LHCN-M2 (cell line): ENCODE data around the gene PTPRN2. TPM values are rescaled to one million over a fixed set of nuclear protein-coding genes. Genes with fewer than 3 reads are reported as not detected.
"Not testable (repeated sequence)": the region's sequence is repeated elsewhere in the genome, so short reads cannot be mapped to it uniquely, and the experiment has no call there.

Experiments used
- DNase-seq: peaks from one replicate; pipeline ENCODE4 v3.0.0-alpha.2; 2012; ENCODE audit warnings: low read depth
- total RNA-seq: library from RNA; depleted of rRNA; stranded (reverse); fragments of >200 nt; gene quantifications from 2 replicates; pipeline ENCODE4 v1.2.3, GENCODE V29; 2014

The PTPRN2 gene
- total RNA-seq, 1 experiment from 2014 or later, result 0.11 TPM

GRCh38 chr7:158310924-158311666 is 276.5 kb downstream of the PTPRN2 start:
- no peak for DNase-seq

- DNase-seq, result no peak
These were observed 277.5 kb downstream of the PTPRN2 start for GRCh38 chr7:158309868-158310763.

GRCh38 chr7:158308001-158308400 is 279.6 kb downstream of the PTPRN2 start:
- DNase-seq, result no peak

- DNase-seq, result not testable (repeated sequence)
These were observed 283.6 kb downstream of the PTPRN2 start for GRCh38 chr7:158304072-158304471.

GRCh38 chr7:158303121-158303520 is 284.5 kb downstream of the PTPRN2 start:
- DNase-seq, result no peak

- no peak for DNase-seq
These were observed 285.2 kb downstream of the PTPRN2 start for GRCh38 chr7:158302274-158303070.

- no peak for DNase-seq
These were observed 286.4 kb downstream of the PTPRN2 start for GRCh38 chr7:158301207-158301606.

- no peak for DNase-seq
These were observed 287.2 kb downstream of the PTPRN2 start for GRCh38 chr7:158300427-158300826.

GRCh38 chr7:158299607-158300006 is 288.0 kb downstream of the PTPRN2 start:
- no peak for DNase-seq

GRCh38 chr7:158296798-158297104 is 290.9 kb downstream of the PTPRN2 start:
- no peak for DNase-seq

GRCh38 chr7:158295966-158296797 is 291.4 kb downstream of the PTPRN2 start:
- DNase-seq, result no peak

- not testable (repeated sequence) for DNase-seq
These were observed 293.0 kb downstream of the PTPRN2 start for GRCh38 chr7:158294468-158295215.

- no peak for DNase-seq
These were observed 294.7 kb downstream of the PTPRN2 start for GRCh38 chr7:158292948-158293347.

- DNase-seq, result no peak
These were observed 295.6 kb downstream of the PTPRN2 start for GRCh38 chr7:158291998-158292397.

- no peak for DNase-seq
These were observed 297.7 kb downstream of the PTPRN2 start for GRCh38 chr7:158289761-158290523.

- DNase-seq, result no peak
These were observed 298.4 kb downstream of the PTPRN2 start for GRCh38 chr7:158289231-158289630.

- DNase-seq, result no peak
These were observed 301.4 kb downstream of the PTPRN2 start for GRCh38 chr7:158286210-158286609.

- no peak for DNase-seq
These were observed 302.2 kb downstream of the PTPRN2 start for GRCh38 chr7:158285383-158285770.

GRCh38 chr7:158284617-158285382 is 302.8 kb downstream of the PTPRN2 start:
- DNase-seq, result no peak
